HEK293 (cell line): ENCODE results near the gene RGS11.
A peak's percentile ranks its signal among the peaks of the same experiment; 100 is the strongest.
"Not testable (repeated sequence)": the region's sequence is repeated elsewhere in the genome, so short reads cannot be mapped to it uniquely, and the experiment has no call there.

Experiments
- CTCF ChIA-PET: fragments of 350-600 bp; formaldehyde crosslinking; extraction: SDS; loops from one replicate; lab custom pipeline; 2021; ENCODE audit warnings: antibody characterized with exemption; lab: Yijun Ruan, JAX
- POLR2A ChIA-PET: fragments of 300-600 bp; formaldehyde crosslinking; extraction: SDS; loops from one replicate; lab custom pipeline; 2020; ENCODE audit warnings: antibody characterized with exemption, inconsistent platforms; lab: Yijun Ruan, JAX
- H3K27ac ChIP-seq: fragments of 200-500 bp; sonication (Bioruptor generic); 2 replicates; pipeline ENCODE4 v1.5.1; 2014; ENCODE audit warnings: low read depth, low read length, control low read depth, inconsistent platforms; ENCODE audit errors: extremely low read depth
- H3K36me3 ChIP-seq, 2 experiments: fragments of 200-500 bp in 1 of 2; sonication (Bioruptor generic) in 1 of 2; 1 replicate in 1 of 2; 2 replicates in 1 of 2; pipeline ENCODE4 v1.5.1; 2014 to 2017; ENCODE audit warnings: inconsistent platforms in 2 of 2, low read length in 2 of 2; ENCODE audit not compliant: control insufficient read depth in 2 of 2, insufficient read depth in 1 of 2
- H3K4me1 ChIP-seq: fragments of 200-500 bp; sonication (Bioruptor generic); 2 replicates; pipeline ENCODE4 v1.5.1; 2014; ENCODE audit warnings: mild to moderate bottlenecking, low read length, inconsistent platforms; ENCODE audit not compliant: control insufficient read depth, insufficient read depth
- H3K4me3 ChIP-seq: 2 replicates; pipeline ENCODE4 v1.5.1; 2011; ENCODE audit warnings: low read depth, mild to moderate bottlenecking, control low read depth, low read length, moderate library complexity
- H3K9me3 ChIP-seq: fragments of 200-500 bp; sonication (Bioruptor generic); 2 replicates; pipeline ENCODE4 v1.5.1; 2014; ENCODE audit warnings: low read depth, low read length, inconsistent platforms; ENCODE audit not compliant: control insufficient read depth, insufficient read depth
- GLIS2 ChIP-seq: fragments of 450-650 bp; formaldehyde crosslinking; IDR thresholded peaks from 2 replicates; pipeline ENCODE4 v1.5.1; 2016; ENCODE audit warnings: missing biosample characterization, missing genetic modification characterization
- KLF1 ChIP-seq: fragments of 450-650 bp; formaldehyde crosslinking; IDR thresholded peaks from 2 replicates; pipeline ENCODE4 v1.5.1; 2016; ENCODE audit warnings: missing biosample characterization, missing genetic modification characterization
- SCRT2 ChIP-seq: fragments of 450-650 bp; formaldehyde crosslinking; IDR thresholded peaks from 2 replicates; pipeline ENCODE4 v1.5.1; 2016; ENCODE audit warnings: missing biosample characterization, missing genetic modification characterization
- ZBTB8A ChIP-seq: fragments of 450-650 bp; formaldehyde crosslinking; IDR thresholded peaks from 2 replicates; pipeline ENCODE4 v1.5.1; 2016; ENCODE audit warnings: missing biosample characterization, missing genetic modification characterization
- ZNF10 ChIP-seq: fragments of 450-650 bp; formaldehyde crosslinking; IDR thresholded peaks from 2 replicates; pipeline ENCODE4 v1.5.1; 2017; ENCODE audit warnings: missing biosample characterization, missing genetic modification characterization
- ZNF114 ChIP-seq: fragments of 450-650 bp; formaldehyde crosslinking; IDR thresholded peaks from 2 replicates; pipeline ENCODE4 v1.5.0; 2017; ENCODE audit warnings: missing biosample characterization, missing genetic modification characterization
- ZNF175 ChIP-seq: fragments of 450-650 bp; formaldehyde crosslinking; IDR thresholded peaks from 2 replicates; pipeline ENCODE4 v1.5.1; 2016; ENCODE audit warnings: missing biosample characterization, missing genetic modification characterization
- ZNF221 ChIP-seq: fragments of 450-650 bp; formaldehyde crosslinking; IDR thresholded peaks from 2 replicates; pipeline ENCODE4 v1.5.1; 2017; ENCODE audit warnings: missing biosample characterization, missing genetic modification characterization, borderline replicate concordance
- ZNF391 ChIP-seq: fragments of 450-650 bp; formaldehyde crosslinking; IDR thresholded peaks from 2 replicates; pipeline ENCODE4 v1.5.1; 2016; ENCODE audit warnings: low read depth, missing biosample characterization, missing genetic modification characterization, borderline replicate concordance
- ZNF571 ChIP-seq: fragments of 450-650 bp; formaldehyde crosslinking; IDR thresholded peaks from 2 replicates; pipeline ENCODE4 v1.5.0; 2017; ENCODE audit warnings: missing biosample characterization, missing genetic modification characterization
- TF ChIP-seq, protein P1 (sequence below): fragments of 450-650 bp; formaldehyde crosslinking; IDR thresholded peaks from 2 replicates; pipeline ENCODE4 v1.5.1; 2016; ENCODE audit warnings: missing biosample characterization, missing genetic modification characterization
- TF ChIP-seq, protein P2 (sequence below): fragments of 450-650 bp; formaldehyde crosslinking; IDR thresholded peaks from 2 replicates; pipeline ENCODE4 v1.5.1; 2016; ENCODE audit warnings: missing biosample characterization, missing genetic modification characterization
- TF ChIP-seq, protein P3 (sequence below): fragments of 450-650 bp; formaldehyde crosslinking; IDR thresholded peaks from 2 replicates; pipeline ENCODE4 v1.5.1; 2016; ENCODE audit warnings: missing biosample characterization, missing genetic modification characterization
- TF ChIP-seq, protein P4 (sequence below): fragments of 450-650 bp; formaldehyde crosslinking; IDR thresholded peaks from 2 replicates; pipeline ENCODE4 v1.5.1; 2016; ENCODE audit warnings: missing biosample characterization, missing genetic modification characterization

Gene RGS11

DNA sequence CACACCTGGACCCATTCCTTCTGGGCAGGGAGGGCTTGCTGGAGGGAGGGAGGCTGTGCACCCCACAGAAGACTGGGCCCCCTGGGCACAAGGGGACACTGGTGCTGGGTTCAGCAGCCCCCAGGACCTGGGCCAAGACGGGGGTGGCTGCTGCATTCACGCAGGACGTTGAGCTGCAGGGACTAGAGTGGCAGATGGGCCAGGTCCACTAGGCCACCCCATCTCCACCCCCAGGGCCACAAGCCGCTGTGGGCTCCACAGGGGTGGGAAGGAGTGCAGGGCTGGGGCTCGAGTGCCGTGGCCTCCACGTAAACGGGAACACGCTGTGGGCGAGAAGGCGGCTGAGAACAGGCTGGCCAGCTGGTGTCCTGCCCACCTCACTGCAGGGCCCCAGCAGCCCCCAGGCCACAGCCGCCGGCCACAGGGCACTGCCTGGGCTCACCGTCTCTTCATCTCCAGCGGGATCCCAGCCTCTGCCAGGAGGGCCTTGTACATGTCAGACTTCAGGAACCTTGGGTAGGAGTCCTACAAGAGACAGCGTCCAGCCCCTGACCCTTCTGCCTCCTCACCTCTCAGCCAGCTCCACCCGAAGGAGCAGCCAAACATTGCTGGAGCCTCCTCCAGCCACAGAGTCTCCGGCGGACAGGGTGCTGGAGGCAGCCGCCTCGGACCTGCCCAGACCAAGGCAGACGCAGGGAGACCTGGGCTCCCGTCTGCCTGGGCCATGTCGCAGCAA, 6.5 kb downstream of the RGS11 start:
- POLR2A ChIA-PET = interaction anchor here (0.6 kb wide), 1 partner anchor 26 kb away, joined by 6 read pairs; no protein-coding TSS in a partner anchor
- no peak overlapping the region for H3K27ac ChIP-seq
- CTCF ChIA-PET = interaction anchor here (0.6 kb wide), 1 partner anchor 16 kb away, joined by 4 read pairs; no protein-coding TSS in a partner anchor

DNA sequence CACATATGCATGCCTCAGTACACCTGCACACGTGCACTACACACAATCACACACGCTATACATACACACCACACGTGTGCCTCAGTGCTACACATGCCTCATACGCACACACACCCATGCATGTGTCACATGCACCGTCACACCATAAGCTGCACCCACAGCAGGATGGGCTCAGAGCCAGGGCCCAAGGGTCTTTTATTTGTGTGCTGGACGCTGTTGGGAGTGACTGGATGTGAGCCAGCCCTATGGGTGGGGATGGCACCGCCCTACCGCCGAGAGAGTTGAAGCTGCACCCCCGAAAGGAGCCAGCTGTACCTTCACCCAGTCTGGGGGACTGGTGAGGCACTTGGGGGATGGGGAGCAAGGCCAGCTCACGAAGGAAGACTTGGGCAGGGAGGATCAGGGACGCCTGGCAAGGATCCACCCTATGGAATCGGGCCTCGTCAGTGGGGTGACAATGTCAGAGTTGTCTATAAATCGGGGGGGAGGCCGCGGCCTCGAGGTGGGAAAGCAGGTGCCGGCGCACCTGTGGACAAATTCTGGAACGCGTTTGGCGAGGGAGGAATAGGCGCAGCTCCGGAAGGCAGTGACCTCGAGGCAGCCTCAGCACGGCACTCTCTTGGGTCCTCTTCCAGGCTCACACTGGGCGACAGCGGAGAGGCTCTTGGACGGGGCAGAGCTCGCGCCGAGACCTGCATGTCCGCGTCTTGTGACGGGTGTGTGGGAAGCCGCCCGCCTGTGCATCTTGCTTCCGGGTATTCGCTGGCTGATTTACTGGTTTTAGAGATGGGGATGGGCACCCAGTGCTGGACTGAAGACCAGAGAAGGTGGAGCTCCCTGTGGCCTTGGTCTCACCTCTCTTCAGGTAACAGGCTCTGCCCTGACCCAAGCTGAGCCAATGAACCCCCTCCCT, 7.3 kb downstream of the RGS11 start:
- no peaks in the 10 kb centered on the region for H3K4me1 ChIP-seq

More for the DNA sequence above, 6.5 kb downstream of the RGS11 start:
- no peaks in the 10 kb centered on the region for H3K4me1 ChIP-seq
- H3K9me3 ChIP-seq = no peaks in the 10 kb centered on the region
- no peak overlapping the region for H3K4me3 ChIP-seq
- H3K36me3 ChIP-seq = peaks cover 0 to 8% of the 10 kb centered on the region in 2 experiments; a peak in 1 of 3 replicates
- TF ChIP-seq, protein P1, sequence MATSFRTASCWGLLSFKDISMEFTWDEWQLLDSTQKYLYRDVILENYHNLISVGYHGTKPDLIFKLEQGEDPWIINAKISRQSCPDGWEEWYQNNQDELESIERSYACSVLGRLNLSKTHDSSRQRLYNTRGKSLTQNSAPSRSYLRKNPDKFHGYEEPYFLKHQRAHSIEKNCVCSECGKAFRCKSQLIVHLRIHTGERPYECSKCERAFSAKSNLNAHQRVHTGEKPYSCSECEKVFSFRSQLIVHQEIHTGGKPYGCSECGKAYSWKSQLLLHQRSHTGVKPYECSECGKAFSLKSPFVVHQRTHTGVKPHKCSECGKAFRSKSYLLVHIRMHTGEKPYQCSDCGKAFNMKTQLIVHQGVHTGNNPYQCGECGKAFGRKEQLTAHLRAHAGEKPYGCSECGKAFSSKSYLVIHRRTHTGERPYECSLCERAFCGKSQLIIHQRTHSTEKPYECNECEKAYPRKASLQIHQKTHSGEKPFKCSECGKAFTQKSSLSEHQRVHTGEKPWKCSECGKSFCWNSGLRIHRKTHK (tag by site-specific recombination) = no peak
- TF ChIP-seq ZBTB8A = no peak
- TF ChIP-seq ZNF391 (tag by site-specific recombination) = no peak
- TF ChIP-seq ZNF175 (tag by site-specific recombination) = no peak

DNA sequence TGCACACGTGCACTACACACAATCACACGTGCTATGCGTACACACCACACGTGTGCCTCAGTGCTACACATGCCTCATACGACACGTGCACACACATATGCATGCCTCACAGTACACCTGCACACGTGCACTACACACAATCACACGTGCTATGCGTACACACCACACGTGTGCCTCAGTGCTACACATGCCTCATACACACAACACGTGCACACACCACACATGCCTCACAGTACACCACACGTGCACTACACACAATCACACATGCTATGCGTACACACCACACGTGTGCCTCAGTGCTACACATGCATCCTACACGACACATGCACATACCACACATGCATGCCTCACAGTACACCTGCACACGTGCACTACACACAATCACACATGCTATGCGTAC, 8.2 kb downstream of the RGS11 start:
- H3K27ac ChIP-seq, H3K4me3 ChIP-seq, H3K4me1 ChIP-seq, POLR2A ChIA-PET, H3K9me3 ChIP-seq, CTCF ChIA-PET: not testable (repeated sequence)
- peaks cover 0 to 18% of the 10 kb centered on the region in 2 experiments; a peak in 1 of 3 replicates for H3K36me3 ChIP-seq

More for the DNA sequence above, 7.3 kb downstream of the RGS11 start:
- TF ChIP-seq ZNF221 (tag by site-specific recombination) (no peak), KLF1 (tag by site-specific recombination) (peak; percentile 87), ZNF10 (tag by site-specific recombination) (0 out of 2 replicates have a peak, but pooled peaks have one; percentile 30)
- no peak overlapping the region for H3K27ac ChIP-seq
- H3K9me3 ChIP-seq = no peaks in the 10 kb centered on the region
- H3K4me3 ChIP-seq = no peak overlapping the region
- ChIA-PET CTCF (interaction anchor here (0.6 kb wide), 1 partner anchor 16 kb away, joined by 4 read pairs; no protein-coding TSS in a partner anchor), POLR2A (interaction anchor here (0.6 kb wide), 1 partner anchor 25 kb away, joined by 6 read pairs; no protein-coding TSS in a partner anchor)
- peaks cover 0 to 17% of the 10 kb centered on the region in 2 experiments; a peak in 1 of 3 replicates for H3K36me3 ChIP-seq

DNA sequence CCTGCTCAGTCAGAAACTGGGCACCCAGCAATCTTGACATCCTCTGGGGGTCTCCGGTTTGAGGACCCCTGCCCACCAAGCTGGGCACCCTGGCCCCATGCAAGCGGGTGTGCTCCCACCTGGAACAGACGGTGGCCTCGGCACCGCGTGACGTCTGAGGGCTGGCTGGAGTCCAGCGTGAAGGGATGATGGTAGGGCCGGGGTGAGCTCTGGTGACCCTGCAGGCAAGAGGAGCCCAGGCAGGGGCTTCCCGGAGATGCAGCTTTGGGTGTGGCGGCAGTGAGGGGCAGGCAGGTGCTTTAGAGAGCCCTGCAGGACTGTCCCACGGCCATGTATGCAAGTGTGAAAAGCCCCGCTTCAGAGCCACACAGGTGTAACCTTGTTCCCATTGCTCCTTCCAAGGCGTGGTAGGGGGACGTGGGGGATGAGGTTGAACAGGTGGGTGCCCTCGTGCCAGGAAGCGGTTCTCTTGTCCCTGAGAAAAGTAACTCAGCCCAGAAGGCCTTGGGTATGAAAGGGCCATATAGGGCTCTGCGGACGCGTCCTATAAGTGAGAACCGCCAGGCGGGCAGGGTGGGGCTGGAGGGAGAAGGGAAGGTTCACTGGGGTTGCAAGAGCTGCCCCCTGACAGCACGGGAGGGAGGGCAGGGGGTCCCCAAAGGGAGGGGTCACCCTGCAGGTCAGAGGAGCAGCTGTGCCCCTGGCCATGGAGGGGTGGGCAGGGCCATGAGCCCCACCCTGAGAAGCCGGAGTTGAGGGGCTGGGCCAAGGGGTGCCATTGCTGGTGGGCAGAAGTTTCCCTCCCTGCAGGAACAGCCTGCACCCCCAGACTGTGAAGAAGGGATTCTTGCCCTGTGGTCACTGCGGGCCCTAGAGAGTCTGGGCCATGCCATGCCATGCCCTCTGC, 9.2 kb downstream of the RGS11 start:
- H3K9me3 ChIP-seq = no peaks in the 10 kb centered on the region
- POLR2A ChIA-PET = no interaction called here
- no peaks in the 10 kb centered on the region for H3K4me1 ChIP-seq
- H3K27ac ChIP-seq = no peak overlapping the region
- peaks cover 0 to 29% of the 10 kb centered on the region in 2 experiments; a peak in 1 of 3 replicates for H3K36me3 ChIP-seq
- CTCF ChIA-PET = interaction anchor here (0.5 to 1.0 kb wide), 2 partner anchors 28 to 95 kb away, joined by 3 to 5 read pairs; no protein-coding TSS in a partner anchor
- no peak overlapping the region for H3K4me3 ChIP-seq
- TF ChIP-seq ZNF571 (tag by site-specific recombination) (no peak), SCRT2 (tag by site-specific recombination) (0 out of 2 replicates have a peak, but pooled peaks have one; percentile 14), ZNF114 (no peak), GLIS2 (tag by site-specific recombination) (0 out of 2 replicates have a peak, but pooled peaks have one; percentile 35)
- TF ChIP-seq, protein P2, sequence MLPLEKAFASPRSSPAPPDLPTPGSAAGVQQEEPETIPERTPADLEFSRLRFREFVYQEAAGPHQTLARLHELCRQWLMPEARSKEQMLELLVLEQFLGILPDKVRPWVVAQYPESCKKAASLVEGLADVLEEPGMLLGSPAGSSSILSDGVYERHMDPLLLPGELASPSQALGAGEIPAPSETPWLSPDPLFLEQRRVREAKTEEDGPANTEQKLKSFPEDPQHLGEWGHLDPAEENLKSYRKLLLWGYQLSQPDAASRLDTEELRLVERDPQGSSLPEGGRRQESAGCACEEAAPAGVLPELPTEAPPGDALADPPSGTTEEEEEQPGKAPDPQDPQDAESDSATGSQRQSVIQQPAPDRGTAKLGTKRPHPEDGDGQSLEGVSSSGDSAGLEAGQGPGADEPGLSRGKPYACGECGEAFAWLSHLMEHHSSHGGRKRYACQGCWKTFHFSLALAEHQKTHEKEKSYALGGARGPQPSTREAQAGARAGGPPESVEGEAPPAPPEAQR = no peak
- TF ChIP-seq, protein P3, sequence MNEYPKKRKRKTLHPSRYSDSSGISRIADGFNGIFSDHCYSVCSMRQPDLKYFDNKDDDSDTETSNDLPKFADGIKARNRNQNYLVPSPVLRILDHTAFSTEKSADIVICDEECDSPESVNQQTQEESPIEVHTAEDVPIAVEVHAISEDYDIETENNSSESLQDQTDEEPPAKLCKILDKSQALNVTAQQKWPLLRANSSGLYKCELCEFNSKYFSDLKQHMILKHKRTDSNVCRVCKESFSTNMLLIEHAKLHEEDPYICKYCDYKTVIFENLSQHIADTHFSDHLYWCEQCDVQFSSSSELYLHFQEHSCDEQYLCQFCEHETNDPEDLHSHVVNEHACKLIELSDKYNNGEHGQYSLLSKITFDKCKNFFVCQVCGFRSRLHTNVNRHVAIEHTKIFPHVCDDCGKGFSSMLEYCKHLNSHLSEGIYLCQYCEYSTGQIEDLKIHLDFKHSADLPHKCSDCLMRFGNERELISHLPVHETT (tag by site-specific recombination) = no peak
- TF ChIP-seq, protein P4, sequence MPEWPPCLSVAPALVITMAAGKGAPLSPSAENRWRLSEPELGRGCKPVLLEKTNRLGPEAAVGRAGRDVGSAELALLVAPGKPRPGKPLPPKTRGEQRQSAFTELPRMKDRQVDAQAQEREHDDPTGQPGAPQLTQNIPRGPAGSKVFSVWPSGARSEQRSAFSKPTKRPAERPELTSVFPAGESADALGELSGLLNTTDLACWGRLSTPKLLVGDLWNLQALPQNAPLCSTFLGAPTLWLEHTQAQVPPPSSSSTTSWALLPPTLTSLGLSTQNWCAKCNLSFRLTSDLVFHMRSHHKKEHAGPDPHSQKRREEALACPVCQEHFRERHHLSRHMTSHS (tag by site-specific recombination) = no peak
